K562 (cell line): ENCODE results near the gene LMX1B. TPM values are rescaled to one million over a fixed set of nuclear protein-coding genes. Genes with fewer than 3 reads are reported as not detected.

Experiments
- ATAC-seq: fragments of 200-7000 bp; cut with Tn5 transposase; 3 replicates; pipeline ENCODE4 v1.9.1; 2020; ENCODE audit warnings: moderate library complexity
- BruUV-seq: library from RNA; stranded (reverse); fragments of 400-500 nt; replicated peaks from 2 replicates; lab custom pipeline; 2021; lab: Mats Ljungman, UMichigan
- CTCF ChIA-PET: fragments of 300-600 bp; formaldehyde crosslinking; extraction: SDS; loops from one replicate; lab custom pipeline; 2021; ENCODE audit warnings: low intra/inter-chr PET ratio; lab: Yijun Ruan, JAX
- POLR2A ChIA-PET: fragments of 300-600, 350-650 bp; sonication (Branson Sonifier 250); formaldehyde crosslinking; extraction: SDS; loops from one replicate; lab custom pipeline; 2021; ENCODE audit warnings: antibody characterized with exemption, inconsistent platforms; lab: Yijun Ruan, JAX
- DNase-seq, 4 experiments: peaks; one replicate each; pipeline versions ENCODE4 v3.0.0 to v3.0.0-alpha.2; 2011 to 2018; ENCODE audit warnings: low spot score in 3 of 4, mixed read lengths in 3 of 4; ENCODE audit errors: extremely low read depth in 1 of 4
- FAIRE-seq: peaks from 2 replicates; lab custom pipeline; 2011; peaks lifted over from hg19 to GRCh38; lab: Jason Lieb, UNC
- H2AFZ ChIP-seq: 2 replicates; pipeline ENCODE4 v1.6.0; 2011; ENCODE audit warnings: low read depth, low read length, control low read depth, inconsistent platforms
- H3K27ac ChIP-seq: fragments of 200-600 bp; 3 replicates; pipeline ENCODE4 v1.8.0; 2011; ENCODE audit warnings: low read depth, mild to moderate bottlenecking, control low read depth, inconsistent platforms, low read length, moderate library complexity, mixed read lengths; ENCODE audit errors: extremely low read depth
- H3K27me3 ChIP-seq, 2 experiments: fragments of 300-600 bp in 1 of 2; 2 replicates in 1 of 2; 3 replicates in 1 of 2; pipeline versions ENCODE4 v1.6.0 to v1.8.0; 2011; ENCODE audit warnings: inconsistent platforms in 2 of 2, low read length in 2 of 2, mild to moderate bottlenecking in 1 of 2, mixed read lengths in 1 of 2, moderate library complexity in 1 of 2; ENCODE audit not compliant: control insufficient read depth in 2 of 2, insufficient read depth in 2 of 2
- H3K36me3 ChIP-seq: fragments of 300-600 bp; 3 replicates; pipeline ENCODE4 v1.8.0; 2011; ENCODE audit warnings: mild to moderate bottlenecking, low read length, inconsistent platforms; ENCODE audit not compliant: control insufficient read depth, insufficient read depth
- H3K4me1 ChIP-seq, 2 experiments: fragments of 200-600 bp in 1 of 2; replicated peaks in 1 of 2; 2 replicates in 1 of 2; 3 replicates in 1 of 2; pipeline versions ENCODE4 v1.5.1 to v1.8.0; 2011; ENCODE audit warnings: inconsistent platforms in 2 of 2, low read length in 2 of 2, mild to moderate bottlenecking in 1 of 2, mixed read lengths in 1 of 2, moderate library complexity in 1 of 2; ENCODE audit not compliant: control insufficient read depth in 2 of 2, insufficient read depth in 2 of 2
- H3K4me2 ChIP-seq: 2 replicates; pipeline ENCODE4 v1.6.1; 2011; ENCODE audit warnings: low read length, control low read depth, inconsistent platforms, mixed read lengths; ENCODE audit not compliant: insufficient read depth
- H3K4me3 ChIP-seq: fragments of 200-600 bp; sonication (generic), shearing (Covaris generic); 2 replicates; pipeline ENCODE4 v1.5.1; 2016; ENCODE audit warnings: control low read depth, inconsistent platforms
- H3K79me2 ChIP-seq: fragments of 200-600 bp; 3 replicates; pipeline ENCODE4 v1.8.0; 2011; ENCODE audit warnings: low read length, inconsistent platforms; ENCODE audit not compliant: control insufficient read depth, insufficient read depth
- H3K9ac ChIP-seq, 2 experiments: 2 replicates each; pipeline versions ENCODE4 v1.6.0 to v1.6.1; 2011; ENCODE audit warnings: low read depth in 2 of 2, low read length in 2 of 2, control low read depth in 1 of 2, inconsistent platforms in 1 of 2, mild to moderate bottlenecking in 1 of 2, mixed read lengths in 1 of 2; ENCODE audit not compliant: insufficient read depth in 1 of 2
- H3K9me1 ChIP-seq: one replicate; pipeline ENCODE4 v1.6.0; 2011; ENCODE audit warnings: inconsistent platforms, mild to moderate bottlenecking, low read length, moderate library complexity; ENCODE audit not compliant: control insufficient read depth, insufficient read depth
- H3K9me3 ChIP-seq: replicated peaks from 2 replicates; pipeline ENCODE4 v1.5.1; 2011; ENCODE audit warnings: low read depth, low read length, inconsistent platforms; ENCODE audit not compliant: control insufficient read depth, insufficient read depth
- H4K20me1 ChIP-seq: replicated peaks from 2 replicates; pipeline ENCODE4 v1.6.1; 2011; ENCODE audit warnings: low read length, inconsistent platforms, mixed read lengths; ENCODE audit not compliant: control insufficient read depth, insufficient read depth
- BDP1 ChIP-seq: IDR thresholded peaks from 3 replicates; pipeline ENCODE4 v1.6.1; 2011; ENCODE audit not compliant: insufficient read length, insufficient read depth
- BHLHE40 ChIP-seq: IDR thresholded peaks from 2 replicates; pipeline ENCODE4 v1.6.1; 2011; ENCODE audit warnings: low read length, improper control_type of control experiment
- CBX3 ChIP-seq, 2 experiments: IDR thresholded peaks; 1 replicate in 1 of 2; 2 replicates in 1 of 2; pipeline ENCODE4 v1.6.1; 2012; ENCODE audit warnings: inconsistent platforms in 2 of 2, low read length in 2 of 2, borderline replicate concordance in 1 of 2, control low read depth in 1 of 2
- KAT2B ChIP-seq: IDR thresholded peaks from one replicate; pipeline ENCODE4 v1.6.1; 2012; ENCODE audit warnings: low read depth, mild to moderate bottlenecking, control low read depth, inconsistent platforms, low read length, moderate library complexity
- KDM2B ChIP-seq: fragments of 250-450 bp; sonication (Bioruptor Pico); IDR thresholded peaks from 2 replicates; pipeline ENCODE4 v1.8.0; 2021; ENCODE audit warnings: mild to moderate bottlenecking, moderate library complexity
- MIER1 ChIP-seq: fragments of 450-650 bp; IDR thresholded peaks from 2 replicates; pipeline ENCODE4 v1.6.1; 2016; ENCODE audit warnings: antibody characterized with exemption, mild to moderate bottlenecking, low read depth
- NCOA4 ChIP-seq: fragments of 450-650 bp; IDR thresholded peaks from 2 replicates; pipeline ENCODE4 v1.6.1; 2018; ENCODE audit warnings: mild to moderate bottlenecking; ENCODE audit not compliant: partially characterized antibody
- PPARD ChIP-seq: fragments of 250-450 bp; sonication (Bioruptor Pico); IDR thresholded peaks from 2 replicates; pipeline ENCODE4 v1.8.0; 2022; ENCODE audit warnings: inconsistent platforms, mild to moderate bottlenecking, moderate library complexity
- TCF15 ChIP-seq: fragments of 250-450 bp; sonication (Bioruptor Pico); IDR thresholded peaks from 2 replicates; pipeline ENCODE4 v1.8.0; 2022; ENCODE audit warnings: moderate library complexity, mild to moderate bottlenecking, inconsistent platforms
- USF1 ChIP-seq: sonication (generic); formaldehyde crosslinking; IDR thresholded peaks from 2 replicates; pipeline ENCODE4 v1.9.0; 2022; ENCODE audit warnings: mild to moderate bottlenecking, missing genetic modification reagents
- ZNF124 ChIP-seq: sonication (generic); formaldehyde crosslinking; IDR thresholded peaks from 2 replicates; pipeline ENCODE4 v1.8.1; 2022; ENCODE audit warnings: missing genetic modification reagents
- ZNF717 ChIP-seq: fragments of 250-450 bp; sonication (Bioruptor Pico); IDR thresholded peaks from 2 replicates; pipeline ENCODE4 v1.5.0; 2021
- WGBS: fragments of 100-300 bp; shearing (Covaris generic); methylation state at CpG from one replicate; pipeline ENCODE4 v1.1.6; 2016; ENCODE audit warnings: low coverage, mixed read lengths; ENCODE audit not compliant: insufficient coverage; ENCODE audit errors: missing lambda C conversion rate; 5-methylcytosine and 5-hydroxymethylcytosine counted together
- in situ Hi-C: fragments of 300-500 bp; cut with MboI; formaldehyde crosslinking; loops from 4 replicates; pipeline ENCODE4 v1.15.0; 2018; ENCODE audit warnings: inconsistent platforms, mixed read lengths
- intact Hi-C: fragments of 100-400 bp; cut with micrococcal nuclease; formaldehyde crosslinking; loops from 2 replicates; pipeline ENCODE4 v1.14.2; 2022
- polyA plus RNA-seq, 8 experiments: library from polyadenylated mRNA; depleted of rRNA in 4 of 8; stranded (reverse) in 5 of 8; unstranded in 3 of 8; fragments of >200 nt; fragmentation: Nextera tagmentation in 2 of 8; fragmentation: Illumina TruSeq in 1 of 8; extraction: Ambion mirVana in 2 of 8; extraction: Trizol in 1 of 8; gene quantifications; 2 replicates each; pipeline versions ENCODE4 v1.2.1 to v1.2.3, GENCODE V29; 2011 to 2014; ENCODE audit warnings: inconsistent platforms in 1 of 8, missing spikeins in 1 of 8
- total RNA-seq, 7 experiments: library from RNA; depleted of rRNA in 6 of 7; stranded (reverse); fragments of >200 nt in 6 of 7; fragmentation: Illumina TruSeq in 2 of 7; extraction: Trizol in 2 of 7; gene quantifications; 2 replicates each; pipeline versions ENCODE4 v1.2.1 to v1.2.3, GENCODE V29; 2011 to 2021; ENCODE audit warnings: low replicate concordance in 1 of 7
- TF ChIP-seq, protein P1 (sequence below): fragments of 250-450 bp; sonication (Bioruptor Pico); IDR thresholded peaks from 2 replicates; pipeline ENCODE4 v1.5.0; 2021

LMX1B gene
- total and polyA plus RNA-seq, 9 of the 15 experiments (the other 6 are each of a cell fraction or from before 2014, with no cell fraction given), result not detected

- Histone ChIP-seq H3K4me2 (no peak overlapping the region), H2AFZ (no peak overlapping the region), H3K9me1 (no peaks in the 10 kb centered on the region), H3K4me3 (no peak overlapping the region), H4K20me1 (peaks cover 15% of the 10 kb centered on the region; the same call in 1 of the 2 replicates), H3K27me3 (peaks cover 55 to 88% of the 10 kb centered on the region in 2 experiments), H3K9me3 (no peaks in the 10 kb centered on the region), H3K27ac (no peak overlapping the region), H3K36me3 (no peaks in the 10 kb centered on the region), H3K9ac (no peak overlapping the region), H3K79me2 (no peaks in the 10 kb centered on the region), H3K4me1 (peaks cover 0 to 26% of the 10 kb centered on the region in 2 experiments; a peak in 2 of 5 replicates)
- WGBS, result 16% methylated on average over 48 of the region's 56 CpGs
- TF ChIP-seq ZNF717, result no peak
- no peak for TF ChIP-seq TCF15 (CRISPR knock-in tag)
- TF ChIP-seq PPARD (CRISPR knock-in tag), result no peak
- TF ChIP-seq KAT2B, result no peak
- intact Hi-C loops (no loop called here), in situ Hi-C loops (no loop called here)
- DNase-seq (no peak), FAIRE-seq (no peak), ATAC-seq (no peak)
- ChIA-PET POLR2A (no interaction called here), CTCF (no interaction called here)
- BruUV-seq, result no TSS peak
These were observed 12.6 kb downstream of the LMX1B start for GRCh38 chr9:126626127-126626925.

GRCh38 chr9:126626926-126627233 is 13.2 kb downstream of the LMX1B start:
- Histone ChIP-seq H3K4me3 (no peak overlapping the region), H3K79me2 (no peaks in the 10 kb centered on the region), H3K9ac (no peak overlapping the region), H2AFZ (no peak overlapping the region), H4K20me1 (peaks cover 15% of the 10 kb centered on the region; the same call in 1 of the 2 replicates), H3K27me3 (peaks cover 53 to 89% of the 10 kb centered on the region in 2 experiments), H3K4me1 (peaks cover 0 to 26% of the 10 kb centered on the region in 2 experiments; a peak in 2 of 5 replicates), H3K9me3 (no peaks in the 10 kb centered on the region), H3K4me2 (no peak overlapping the region), H3K36me3 (no peaks in the 10 kb centered on the region), H3K27ac (no peak overlapping the region), H3K9me1 (no peaks in the 10 kb centered on the region)
- DNase-seq, result peak in 2 of 4 experiments; percentile 30 to 34
- ChIA-PET CTCF (no interaction called here), POLR2A (no interaction called here)
- ATAC-seq, result no peak
- FAIRE-seq, result no peak
- BruUV-seq, result no TSS peak
- intact Hi-C loops (no loop called here), in situ Hi-C loops (no loop called here)
- 0% methylated on average over 12 of the region's 14 CpGs for WGBS
- TF ChIP-seq NCOA4, result no peak
- TF ChIP-seq USF1 (CRISPR knock-in tag), result no peak
- TF ChIP-seq BDP1, result no peak
- no peak for TF ChIP-seq KDM2B (CRISPR knock-in tag)
- TF ChIP-seq MIER1, result no peak
- TF ChIP-seq, protein P1, sequence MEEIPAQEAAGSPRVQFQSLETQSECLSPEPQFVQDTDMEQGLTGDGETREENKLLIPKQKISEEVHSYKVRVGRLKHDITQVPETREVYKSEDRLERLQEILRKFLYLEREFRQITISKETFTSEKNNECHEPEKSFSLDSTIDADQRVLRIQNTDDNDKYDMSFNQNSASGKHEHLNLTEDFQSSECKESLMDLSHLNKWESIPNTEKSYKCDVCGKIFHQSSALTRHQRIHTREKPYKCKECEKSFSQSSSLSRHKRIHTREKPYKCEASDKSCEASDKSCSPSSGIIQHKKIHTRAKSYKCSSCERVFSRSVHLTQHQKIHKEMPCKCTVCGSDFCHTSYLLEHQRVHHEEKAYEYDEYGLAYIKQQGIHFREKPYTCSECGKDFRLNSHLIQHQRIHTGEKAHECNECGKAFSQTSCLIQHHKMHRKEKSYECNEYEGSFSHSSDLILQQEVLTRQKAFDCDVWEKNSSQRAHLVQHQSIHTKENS (CRISPR knock-in tag), result no peak
- no peak for TF ChIP-seq CBX3 (IDR thresholded peaks at IDR 0.05; ENCODE audit: borderline replicate concordance in 1 of 2, low read length in 2 of 2)
- TF ChIP-seq ZNF124 (CRISPR knock-in tag), result no peak
- TF ChIP-seq BHLHE40, result no peak
